GM12892 (cell line): ENCODE data around the gene PRM2.

Experiments used
- POLR2A ChIP-seq: IDR thresholded peaks from 2 replicates; pipeline ENCODE4 v1.6.1; 2011; ENCODE audit warnings: low read depth, low read length, control low read depth
- POLR2AphosphoS5 ChIP-seq: IDR thresholded peaks from 2 replicates; pipeline ENCODE4 v1.6.1; 2011; ENCODE audit warnings: low read depth, low read length, control low read depth
- TAF1 ChIP-seq: IDR thresholded peaks from 2 replicates; pipeline ENCODE4 v1.6.1; 2011; ENCODE audit warnings: low read depth, mild to moderate bottlenecking, control low read depth, low read length, borderline replicate concordance

GRCh38 chr16:11306381-11306780 is 30.1 kb upstream of the PRM2 start:
- no peak for TF ChIP-seq POLR2AphosphoS5
- no peak for TF ChIP-seq POLR2A
- no peak for TF ChIP-seq TAF1
